GM21381 (cell line): ENCODE measurements around the gene MYRIP.
"Not testable (repeated sequence)": the region's sequence is repeated elsewhere in the genome, so short reads cannot be mapped to it uniquely, and the experiment has no call there.

Source experiments
- ATAC-seq: cut with Tn5 transposase; IDR thresholded peaks from one replicate; pipeline ENCODE4 v1.9.1; 2021; ENCODE audit warnings: mild to moderate bottlenecking, moderate library complexity; ENCODE audit not compliant: unreplicated experiment

Gene MYRIP

DNA sequence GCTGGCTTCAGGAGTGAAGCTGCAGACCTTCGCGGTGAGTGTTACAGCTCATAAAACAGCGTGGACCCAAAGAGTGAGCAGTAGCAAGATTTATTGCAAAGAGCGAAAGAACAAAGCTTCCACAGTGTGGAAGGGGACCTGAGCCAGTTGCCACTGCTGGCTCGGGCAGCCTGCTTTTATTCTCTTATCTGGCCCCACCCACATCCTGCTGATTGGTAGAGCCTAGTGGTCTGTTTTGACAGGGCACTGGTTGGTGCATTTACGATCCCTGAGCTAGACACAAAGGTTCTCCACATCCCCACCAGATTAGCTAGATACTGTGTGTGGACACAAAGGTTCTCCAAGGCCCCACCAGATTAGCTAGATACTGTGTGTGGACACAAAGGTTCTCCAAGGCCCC is 267.7 kb downstream of the MYRIP start:
- ATAC-seq = not testable (repeated sequence)

DNA sequence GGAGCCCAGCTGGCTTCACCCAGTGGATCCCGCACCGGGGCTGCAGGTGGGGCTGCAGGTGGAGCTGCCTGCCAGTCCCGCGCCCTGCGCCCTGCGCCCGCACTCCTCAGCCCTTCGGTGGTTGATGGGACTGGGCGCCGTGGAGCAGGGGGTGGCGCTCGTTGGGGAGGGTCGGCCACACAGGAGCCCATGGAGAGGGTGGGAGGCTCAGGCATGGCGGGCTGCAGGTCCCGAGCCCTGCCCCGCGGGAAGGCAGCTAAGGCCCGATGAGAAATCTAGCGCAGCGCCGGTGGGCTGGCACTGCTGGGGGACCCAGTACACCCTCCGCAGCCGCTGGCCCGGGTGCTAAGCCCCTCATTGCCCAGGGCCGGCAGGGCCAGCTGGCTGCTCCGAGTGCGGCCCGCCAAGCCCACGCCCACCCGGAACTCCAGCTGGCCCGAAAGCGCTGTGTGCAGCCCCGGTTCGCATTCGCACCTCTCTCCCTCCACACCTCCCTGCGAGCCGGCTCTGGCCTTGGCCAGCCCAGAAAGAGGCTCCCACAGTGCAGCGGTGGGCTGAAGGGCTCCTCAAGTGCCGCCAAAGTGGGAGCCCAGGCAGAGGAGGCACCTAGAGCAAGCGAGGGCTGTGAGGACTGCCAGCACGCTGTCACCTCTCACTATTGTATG is 268.6 kb downstream of the MYRIP start:
- ATAC-seq = not testable (repeated sequence)

DNA sequence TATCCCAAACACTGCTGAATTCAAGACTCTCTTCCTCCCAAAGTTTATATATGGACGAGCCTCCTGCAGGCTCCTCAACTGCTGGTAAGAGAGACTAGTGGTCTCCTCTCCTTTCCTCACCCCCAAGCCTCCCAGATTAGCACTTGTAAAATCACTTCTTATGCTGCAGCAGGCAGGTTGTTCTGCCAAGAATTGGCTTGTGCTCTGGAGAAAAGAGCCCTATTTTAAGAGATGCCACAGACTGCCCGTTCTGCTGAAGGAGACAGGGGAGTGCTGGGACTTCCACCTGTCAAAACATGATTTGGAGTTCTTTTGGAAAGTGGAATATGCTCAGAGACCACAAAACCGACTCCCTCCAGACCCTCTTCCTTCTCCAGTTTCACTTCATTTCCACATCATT is 269.2 kb downstream of the MYRIP start:
- ATAC-seq = no peak

DNA sequence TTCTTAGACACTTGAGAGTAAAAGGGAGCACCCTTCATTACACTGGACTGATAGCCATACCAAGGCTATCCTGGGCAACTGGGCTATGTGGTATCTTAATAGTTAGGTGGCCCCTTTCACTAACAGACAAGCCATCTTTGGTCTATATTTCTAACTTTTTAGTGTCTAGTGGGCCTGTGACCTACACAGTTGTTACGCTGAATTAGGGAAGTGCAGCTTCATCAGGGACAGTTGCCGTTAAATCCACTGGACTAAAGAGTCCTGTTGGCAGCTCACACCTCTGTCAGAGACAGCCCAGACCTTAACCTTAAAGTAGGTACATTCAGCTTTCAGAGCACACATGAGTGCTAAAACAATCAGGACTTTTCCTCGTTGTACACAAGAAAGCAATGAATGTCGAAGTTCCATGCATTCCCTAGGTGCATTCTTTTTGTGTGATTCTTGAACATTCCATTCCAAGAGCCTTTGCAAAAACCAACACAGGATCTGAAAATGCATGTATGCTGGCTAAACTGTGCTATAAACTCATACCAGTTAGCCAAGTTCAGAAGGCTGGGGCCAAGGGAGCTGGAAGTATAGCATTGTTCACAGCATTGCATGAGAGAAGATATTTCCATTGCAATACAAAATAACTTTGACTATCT is 269.9 kb downstream of the MYRIP start:
- ATAC-seq = no peak

DNA sequence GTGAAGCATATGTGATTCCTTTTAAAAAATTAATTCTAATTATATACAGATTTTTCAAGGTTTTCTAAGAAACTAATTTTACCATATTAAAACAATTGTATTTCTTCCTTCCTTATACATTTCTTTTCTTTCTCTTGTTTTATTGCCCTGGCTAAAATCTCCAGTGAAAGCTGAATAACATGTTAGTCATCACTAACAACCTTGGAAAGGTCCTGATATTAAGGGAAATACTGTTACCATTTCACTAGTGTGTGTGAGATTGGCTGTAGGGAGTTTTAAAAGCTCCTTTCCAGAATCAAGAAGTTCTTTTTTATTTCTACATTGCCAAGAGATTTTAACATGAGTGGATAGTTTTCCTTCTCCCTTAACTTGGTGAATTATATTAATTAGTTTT is 270.4 kb downstream of the MYRIP start:
- ATAC-seq = no peak

DNA sequence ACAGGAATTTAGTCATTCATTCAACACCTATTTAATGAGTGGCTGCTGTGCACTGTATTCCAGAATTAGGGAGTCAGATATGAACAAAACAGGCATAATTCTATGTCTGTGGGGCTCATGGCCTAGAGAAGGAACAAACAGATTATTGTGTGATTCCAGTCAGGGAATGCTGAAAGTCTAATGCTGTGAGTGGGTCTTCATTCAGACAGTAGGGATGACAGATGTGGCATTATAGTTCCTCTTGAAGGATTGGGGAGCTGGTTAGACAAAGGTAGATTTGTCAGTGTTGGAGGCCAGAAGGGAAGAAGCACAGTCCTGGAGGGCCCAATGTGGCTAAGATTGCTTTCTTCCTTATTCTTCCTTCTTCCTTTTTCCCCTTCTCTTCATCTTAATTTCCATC is 273.7 kb downstream of the MYRIP start:
- no peak for ATAC-seq

DNA sequence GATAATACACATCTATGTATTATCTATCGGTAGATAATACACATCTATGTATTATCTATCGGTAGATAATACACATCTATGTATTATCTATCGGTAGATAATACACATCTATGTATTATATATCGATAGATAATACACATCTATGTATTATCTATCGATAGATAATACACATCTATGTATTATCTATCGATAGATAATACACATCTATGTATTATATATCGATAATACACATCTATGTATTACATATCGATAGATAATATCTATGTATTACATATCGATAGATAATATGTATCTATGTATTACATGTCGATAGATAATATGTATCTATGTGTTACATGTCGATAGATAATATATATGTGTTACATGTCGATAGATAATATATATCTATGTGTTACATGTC is 275.0 kb downstream of the MYRIP start:
- not testable (repeated sequence) for ATAC-seq

DNA sequence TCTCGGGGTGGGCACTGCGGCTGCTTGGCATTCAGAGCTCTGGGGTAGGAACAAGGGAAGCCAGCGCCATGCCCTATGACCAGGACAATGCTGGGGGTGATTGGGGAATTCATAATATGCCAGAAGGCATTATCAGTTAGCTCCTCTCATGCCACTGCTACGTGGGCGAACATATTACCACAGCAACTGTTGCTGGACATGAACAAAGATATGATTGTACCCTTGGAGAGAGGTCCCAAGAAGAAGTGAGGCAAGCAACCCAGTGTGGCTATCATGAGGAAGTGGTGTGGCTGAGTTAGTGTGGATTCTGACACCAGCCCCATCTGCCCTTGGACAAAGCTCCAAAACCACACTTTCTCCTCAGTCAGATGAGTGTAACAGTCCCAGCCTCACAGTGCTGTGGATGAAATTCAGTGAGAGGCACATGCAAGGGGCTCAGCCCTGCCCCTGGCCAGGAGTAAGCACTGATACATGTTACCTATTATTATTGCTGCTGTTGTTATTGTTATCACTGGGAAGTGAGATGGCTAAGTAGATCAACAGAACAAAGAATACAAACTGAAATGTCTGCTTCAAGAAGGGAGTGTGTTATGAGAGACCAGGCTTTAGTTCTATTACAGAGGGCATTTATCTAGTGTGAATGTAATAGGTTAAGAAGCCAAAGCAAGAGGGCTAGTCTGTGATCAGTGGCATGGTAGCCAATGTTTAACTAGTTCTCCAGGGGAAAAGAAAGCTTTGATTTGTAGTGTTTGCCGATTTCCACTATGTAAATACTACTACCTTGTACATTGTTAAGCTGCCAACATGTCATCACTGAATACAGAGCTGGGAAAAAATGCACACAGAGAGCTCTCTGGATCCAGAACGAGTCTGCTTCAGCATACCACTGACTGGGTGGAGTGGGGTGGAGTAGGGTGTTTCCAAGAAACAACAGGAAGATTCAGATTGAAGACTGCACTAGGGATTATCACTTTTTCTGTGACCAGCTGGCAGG is 277.8 kb downstream of the MYRIP start:
- no peak for ATAC-seq

DNA sequence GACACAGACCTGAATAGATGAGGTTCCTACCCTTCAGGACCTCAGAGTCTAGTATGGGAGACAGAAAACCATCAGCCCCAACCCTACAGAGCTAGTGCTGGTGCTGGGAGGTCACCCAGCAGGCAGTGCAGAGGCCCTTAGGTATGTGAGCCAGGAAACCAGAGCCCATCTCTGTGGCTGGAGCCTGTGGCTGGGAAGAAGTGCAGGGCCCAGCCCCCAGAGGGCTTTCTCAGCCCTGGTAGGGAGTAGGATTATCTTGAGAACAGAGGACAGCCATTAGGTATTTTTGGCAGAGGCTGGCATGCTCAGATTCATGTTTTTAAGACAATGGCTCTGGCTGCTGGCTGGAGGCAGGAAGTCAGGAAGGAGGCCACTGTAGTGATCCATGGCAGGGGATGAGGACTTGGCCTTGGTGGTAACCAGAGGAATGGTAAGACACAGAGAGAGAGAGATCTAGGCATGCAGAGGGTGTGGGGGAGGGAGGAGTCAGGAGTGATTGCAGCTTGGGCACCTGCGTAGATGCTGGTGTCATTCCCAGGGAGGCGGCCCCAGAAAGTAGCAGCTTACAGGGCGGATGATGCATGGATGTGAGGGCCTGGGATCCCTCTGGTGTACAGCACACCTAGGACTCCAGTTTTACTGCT is 279.2 kb downstream of the MYRIP start:
- ATAC-seq = no peak

DNA sequence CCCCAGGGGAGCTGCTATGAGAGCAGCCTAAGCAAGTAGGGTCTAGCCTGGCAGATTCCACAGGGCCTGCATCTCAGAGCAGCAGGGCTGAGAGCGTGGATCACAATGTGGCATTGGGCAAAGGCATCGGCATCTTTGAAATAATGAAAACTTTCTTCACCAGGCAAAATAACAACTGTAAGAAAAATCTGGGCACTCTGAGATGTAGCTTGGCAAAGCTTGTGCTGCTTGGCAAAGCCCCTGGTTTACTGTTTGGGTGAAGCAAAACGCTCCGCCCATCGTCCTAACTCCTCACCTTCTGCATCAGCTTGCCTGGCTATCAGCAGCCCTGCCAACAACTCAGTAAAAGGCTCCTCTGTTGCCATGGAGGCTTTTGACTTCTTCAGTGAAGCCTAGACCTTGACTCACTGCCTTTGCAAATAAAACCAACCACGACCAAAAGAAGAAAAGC is 287.3 kb downstream of the MYRIP start:
- no peak for ATAC-seq

DNA sequence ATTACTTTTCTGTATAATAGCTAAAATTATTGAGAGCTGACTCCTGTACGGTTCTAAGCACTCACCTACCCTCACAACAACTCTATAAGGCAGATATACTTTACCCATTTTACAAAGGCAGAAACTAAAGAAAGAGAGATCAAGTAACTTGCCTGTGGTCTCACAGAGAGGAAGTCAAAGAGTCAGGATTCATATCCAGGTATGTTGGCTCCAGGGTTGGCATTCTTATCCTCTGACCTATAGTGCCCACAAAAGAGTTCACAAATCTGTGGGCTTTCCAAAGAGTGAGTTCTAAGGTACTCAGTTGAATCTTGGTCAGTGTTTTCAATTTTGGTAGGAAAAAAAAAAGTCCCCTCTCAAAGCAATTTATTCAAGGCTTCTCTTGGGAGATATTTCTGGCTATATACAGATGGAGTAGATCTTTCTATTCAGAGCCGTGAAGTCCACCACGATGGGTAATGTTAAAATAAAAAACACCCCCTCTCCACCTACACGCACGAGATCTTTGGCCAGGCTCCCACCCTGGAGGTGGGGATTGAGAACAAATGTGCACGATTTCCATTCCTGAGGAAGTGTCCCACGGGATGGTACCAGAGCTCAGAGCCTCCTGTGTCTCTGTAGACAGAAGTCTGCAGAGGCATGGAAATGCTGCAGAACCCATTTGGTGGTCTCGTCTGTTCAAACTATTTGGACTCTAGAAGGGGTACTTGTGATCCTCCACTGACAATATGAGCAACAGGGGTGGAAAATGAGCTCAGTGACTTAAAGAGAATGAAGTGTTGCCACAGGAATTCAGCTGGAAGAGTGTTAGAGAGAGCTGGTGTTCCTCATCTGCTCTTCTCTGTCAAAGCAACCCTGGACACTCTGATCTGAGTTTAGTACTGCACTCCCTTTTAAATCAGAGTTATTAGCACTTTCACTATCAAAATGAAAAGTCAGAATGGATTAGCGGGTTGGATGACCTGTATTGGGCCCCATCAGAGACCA is 288.0 kb downstream of the MYRIP start:
- no peak for ATAC-seq

DNA sequence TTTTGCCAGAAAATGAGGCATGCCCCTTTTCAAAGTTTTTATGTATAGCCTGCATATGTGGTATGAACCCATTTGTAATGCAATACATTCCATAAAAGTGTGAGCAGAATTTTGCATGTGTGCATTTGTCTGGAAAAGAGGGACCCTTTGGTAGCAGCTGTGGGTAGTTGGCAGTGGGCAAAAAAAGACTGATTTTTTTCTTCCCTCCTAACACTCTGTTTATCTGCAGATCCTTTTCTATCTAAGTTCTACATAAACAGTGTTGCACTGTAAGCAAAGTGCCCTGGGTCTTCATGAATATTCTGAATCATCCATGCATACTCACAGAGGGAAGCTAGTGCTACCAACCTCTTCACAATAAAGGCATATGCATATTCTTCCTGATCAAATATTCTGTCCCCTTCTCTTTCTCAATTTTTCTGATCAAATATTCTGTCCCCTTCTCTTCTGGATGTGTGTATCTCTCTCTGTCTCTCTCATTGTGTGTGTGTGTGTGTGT is 288.9 kb downstream of the MYRIP start:
- ATAC-seq = no peak

DNA sequence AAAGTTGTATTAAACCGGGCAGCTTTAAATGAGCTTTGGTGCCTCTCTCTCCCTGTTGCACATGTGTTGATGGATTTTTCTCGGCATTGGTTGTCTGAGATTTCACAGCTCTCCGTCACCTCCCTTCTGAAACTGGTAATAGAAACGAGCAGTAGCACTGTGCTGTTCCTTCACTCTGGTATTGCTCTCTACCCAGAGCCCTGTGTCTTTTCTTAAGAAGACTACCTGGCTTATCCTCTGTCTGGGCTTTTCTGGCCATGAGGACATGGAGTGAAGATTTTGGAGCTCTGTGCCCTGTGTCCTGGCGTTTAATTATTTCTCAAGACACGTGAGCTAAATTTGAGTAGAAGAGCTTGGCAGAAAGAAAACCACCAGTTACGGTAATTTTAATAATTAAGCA is 290.5 kb downstream of the MYRIP start:
- no peak for ATAC-seq

DNA sequence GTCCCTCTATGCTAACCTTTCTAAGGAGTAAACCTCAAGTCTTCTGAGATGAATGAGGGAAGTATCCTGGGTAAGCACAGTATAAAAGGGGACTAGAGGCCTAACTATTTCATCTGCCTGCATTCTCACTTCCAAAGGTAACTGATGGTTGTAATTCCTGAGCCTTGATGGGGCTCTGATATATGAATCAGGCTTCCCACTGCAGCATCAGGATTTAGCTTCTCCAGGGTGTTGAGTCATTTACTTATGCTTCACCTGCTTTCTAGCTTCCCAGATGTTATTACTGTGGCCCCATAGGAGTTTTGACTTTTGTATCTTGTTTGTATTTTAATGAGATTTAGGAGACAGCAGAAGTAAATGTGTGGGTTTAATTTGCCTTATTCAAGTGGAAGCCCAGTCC is 292.8 kb downstream of the MYRIP start:
- ATAC-seq = no peak

DNA sequence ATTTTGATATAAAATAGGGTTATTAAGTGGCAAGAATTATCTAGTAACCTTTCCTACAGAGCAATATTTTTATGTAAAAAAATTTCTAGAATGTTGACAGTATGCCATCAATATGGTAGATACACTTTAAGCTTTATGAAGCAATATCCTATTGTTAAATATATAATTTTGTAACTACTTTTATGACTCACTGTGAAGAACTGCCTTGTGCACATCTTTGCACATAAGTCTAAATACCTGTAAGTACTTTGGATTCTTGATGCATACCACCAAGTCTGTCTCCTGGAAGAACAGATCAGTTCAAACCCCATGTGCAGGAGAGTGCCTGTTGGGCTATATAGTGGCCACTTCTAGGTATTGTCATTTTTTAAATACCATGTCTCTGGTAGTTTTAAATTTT is 294.4 kb downstream of the MYRIP start:
- no peak for ATAC-seq

DNA sequence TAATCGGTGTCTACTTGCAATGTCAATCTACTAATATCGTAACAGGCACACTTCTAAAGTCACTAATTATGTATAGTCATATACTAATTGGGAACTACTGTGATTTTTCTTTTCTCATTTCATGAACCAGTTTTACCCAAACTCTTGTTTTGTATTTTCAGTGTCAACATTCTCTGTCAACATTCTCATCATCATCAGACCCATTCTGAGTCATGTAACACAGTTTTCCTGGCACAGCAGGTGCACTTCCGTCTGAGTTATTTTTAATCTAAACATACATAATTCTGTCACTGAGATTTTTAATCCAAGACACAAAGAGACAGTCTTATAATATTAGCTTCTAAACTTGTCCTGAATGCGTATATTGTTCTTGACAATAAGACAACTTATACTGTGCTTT is 295.0 kb downstream of the MYRIP start:
- no peak for ATAC-seq

DNA sequence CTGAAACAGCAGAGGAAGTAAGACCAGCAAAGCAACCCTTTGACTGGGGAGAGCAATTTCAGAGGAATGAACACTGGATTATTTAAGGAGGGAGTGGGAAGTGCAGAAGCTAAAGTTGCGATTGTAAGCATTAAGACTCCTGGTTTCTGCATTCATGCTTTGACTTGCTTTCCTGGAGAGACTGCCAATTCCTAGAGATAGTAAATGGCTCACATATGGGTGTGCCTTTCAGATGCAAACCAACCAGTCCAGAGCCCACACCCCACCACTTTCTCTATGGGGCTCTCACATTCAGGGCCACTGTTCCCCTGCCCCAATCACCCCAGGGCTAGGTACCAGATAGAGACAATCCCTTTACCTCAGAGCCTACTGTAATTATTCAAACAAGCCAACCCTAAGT is 299.2 kb downstream of the MYRIP start:
- no peak for ATAC-seq

DNA sequence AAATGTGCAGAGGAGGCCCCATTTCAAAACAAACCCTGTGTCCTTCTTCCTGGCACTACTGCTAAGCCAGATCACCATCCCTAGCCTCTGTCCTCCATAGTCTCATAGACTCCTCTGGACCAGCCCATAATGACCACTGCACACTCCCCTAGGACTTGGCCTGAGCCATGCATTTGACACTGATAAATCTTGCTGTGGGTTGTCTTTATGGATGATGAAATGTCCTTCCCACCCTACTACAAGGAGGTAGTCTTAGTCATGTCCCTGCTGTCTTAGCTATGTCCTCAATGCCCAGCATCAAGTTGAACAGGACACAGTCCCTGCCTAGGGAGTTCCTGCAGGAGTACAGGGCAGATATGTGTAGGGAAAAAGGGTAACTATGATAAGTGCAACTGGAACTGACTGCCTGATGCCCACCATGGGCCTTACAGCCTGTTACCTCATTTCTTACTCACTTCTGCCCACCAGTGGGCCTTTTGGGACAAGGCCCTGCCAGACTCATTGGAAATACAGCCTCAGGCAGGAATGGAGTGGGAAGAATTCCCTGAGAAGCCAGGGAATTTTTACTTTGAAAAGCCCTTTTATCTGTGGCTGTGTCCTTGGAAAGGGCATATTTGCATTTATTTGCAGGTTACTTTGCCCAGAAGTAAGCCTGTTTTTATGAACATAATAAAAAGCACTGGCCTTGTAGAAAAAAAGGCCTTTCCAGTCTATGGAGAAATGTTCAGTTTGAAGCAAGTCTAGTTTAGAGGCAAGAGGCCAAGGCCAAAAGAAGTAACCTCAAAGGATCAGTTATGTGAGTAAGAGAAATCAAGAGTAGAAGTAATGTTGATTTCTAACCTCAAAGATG is 300.5 kb downstream of the MYRIP start:
- no peak for ATAC-seq
